IMR-90 (cell line): ENCODE measurements around the gene RFX3. TPM values are rescaled to one million over a fixed set of nuclear protein-coding genes. Genes with fewer than 3 reads are reported as not detected.

Experiments
- ATAC-seq: fragments of 200-7000 bp; cut with Tn5 transposase; 2 replicates; pipeline ENCODE4 v1.9.1; 2020; ENCODE audit warnings: low read depth, mild to moderate bottlenecking, moderate library complexity
- BruUV-seq: library from RNA; stranded (reverse); fragments of 400-500 nt; replicated peaks from 2 replicates; lab custom pipeline; 2021; lab: Mats Ljungman, UMichigan
- CTCF ChIA-PET: fragments of 300-600 bp; formaldehyde crosslinking; extraction: SDS; loops from one replicate; lab custom pipeline; 2021; ENCODE audit warnings: antibody characterized with exemption; lab: Yijun Ruan, JAX
- POLR2A ChIA-PET: fragments of 300-600 bp; sonication (Branson Sonifier 250); formaldehyde crosslinking; loops from one replicate; lab custom pipeline; 2022; ENCODE audit warnings: antibody characterized with exemption; ENCODE audit not compliant: unreplicated experiment; lab: Charles Lee
- DNase-seq: peaks from one replicate; pipeline ENCODE4 v3.0.0; 2013
- H2AFZ ChIP-seq: replicated peaks from 2 replicates; pipeline ENCODE3; 2013; ENCODE audit warnings: low read length, mild to moderate bottlenecking; ENCODE audit not compliant: poor library complexity
- H2AK5ac ChIP-seq: 2 replicates; pipeline ENCODE4 v1.6.1; 2013; ENCODE audit warnings: low read depth, low read length, inconsistent platforms
- H2AK9ac ChIP-seq: replicated peaks from 2 replicates; pipeline ENCODE3; 2013; ENCODE audit warnings: mild to moderate bottlenecking, low read depth, low read length, moderate library complexity; ENCODE audit not compliant: poor library complexity
- H2BK120ac ChIP-seq: 2 replicates; pipeline ENCODE4 v1.6.1; 2013; ENCODE audit warnings: low read depth, low read length, inconsistent platforms
- H2BK15ac ChIP-seq: 3 replicates; pipeline ENCODE4 v1.6.1; 2013; ENCODE audit warnings: low read depth, low read length, inconsistent platforms
- H2BK20ac ChIP-seq: 2 replicates; pipeline ENCODE4 v1.6.1; 2013; ENCODE audit warnings: low read depth, mild to moderate bottlenecking, inconsistent platforms, low read length, moderate library complexity
- H2BK5ac ChIP-seq: 2 replicates; pipeline ENCODE4 v1.6.1; 2013; ENCODE audit warnings: mild to moderate bottlenecking, low read depth, low read length, inconsistent platforms; ENCODE audit not compliant: poor library complexity, severe bottlenecking
- H3K14ac ChIP-seq: replicated peaks from 2 replicates; pipeline ENCODE4 v1.6.1; 2013; ENCODE audit warnings: low read depth, low read length, inconsistent platforms
- H3K18ac ChIP-seq: 2 replicates; pipeline ENCODE4 v1.6.1; 2013; ENCODE audit warnings: low read depth, low read length, control low read depth
- H3K23ac ChIP-seq: 2 replicates; pipeline ENCODE4 v1.6.1; 2013; ENCODE audit warnings: low read depth, low read length, inconsistent platforms
- H3K27ac ChIP-seq: 2 replicates; pipeline ENCODE4 v1.5.1; 2013; ENCODE audit warnings: mild to moderate bottlenecking, control low read depth, low read length; ENCODE audit not compliant: insufficient read depth
- H3K27me3 ChIP-seq: 2 replicates; pipeline ENCODE4 v1.6.1; 2013; ENCODE audit warnings: low read length; ENCODE audit not compliant: control insufficient read depth, insufficient read depth
- H3K36me3 ChIP-seq: 2 replicates; pipeline ENCODE4 v1.6.1; 2013; ENCODE audit warnings: low read length, mixed read lengths; ENCODE audit not compliant: control insufficient read depth, insufficient read depth
- H3K4ac ChIP-seq: 2 replicates; pipeline ENCODE4 v1.6.1; 2013; ENCODE audit warnings: low read depth, low read length, inconsistent platforms
- H3K4me1 ChIP-seq: 2 replicates; pipeline ENCODE4 v1.6.1; 2013; ENCODE audit warnings: low read length, mixed read lengths; ENCODE audit not compliant: control insufficient read depth, insufficient read depth
- H3K4me2 ChIP-seq: 2 replicates; pipeline ENCODE4 v1.6.1; 2013; ENCODE audit warnings: low read depth, mild to moderate bottlenecking, control low read depth, low read length, moderate library complexity
- H3K4me3 ChIP-seq: 2 replicates; pipeline ENCODE4 v1.5.1; 2013; ENCODE audit warnings: low read depth, mild to moderate bottlenecking, control low read depth, low read length, moderate library complexity; ENCODE audit not compliant: insufficient read depth
- H3K56ac ChIP-seq: 2 replicates; pipeline ENCODE4 v1.6.1; 2013; ENCODE audit warnings: low read length, inconsistent platforms; ENCODE audit not compliant: insufficient read depth; ENCODE audit errors: extremely low read depth
- H3K79me1 ChIP-seq, 2 experiments: 2 replicates each; pipeline ENCODE4 v1.6.1; 2013; ENCODE audit warnings: low read length in 2 of 2, inconsistent platforms in 1 of 2, low read depth in 1 of 2
- H3K9ac ChIP-seq: 2 replicates; pipeline ENCODE4 v1.6.1; 2013; ENCODE audit warnings: low read depth, low read length, control low read depth
- H3K9me1 ChIP-seq: 2 replicates; pipeline ENCODE4 v1.6.1; 2013; ENCODE audit warnings: low read length, inconsistent platforms; ENCODE audit not compliant: insufficient read depth
- H3K9me3 ChIP-seq: 2 replicates; pipeline ENCODE4 v1.6.1; 2013; ENCODE audit warnings: low read length; ENCODE audit not compliant: control insufficient read depth, insufficient read depth
- H4K20me1 ChIP-seq: 2 replicates; pipeline ENCODE4 v1.6.1; 2013; ENCODE audit warnings: low read length, inconsistent platforms; ENCODE audit not compliant: insufficient read depth
- H4K5ac ChIP-seq: 2 replicates; pipeline ENCODE4 v1.6.1; 2013; ENCODE audit warnings: mild to moderate bottlenecking, low read depth, low read length, control low read depth
- H4K8ac ChIP-seq, 2 experiments: 2 replicates each; pipeline ENCODE4 v1.6.1; 2013; ENCODE audit warnings: low read depth in 2 of 2, low read length in 2 of 2, control low read depth in 1 of 2, inconsistent platforms in 1 of 2
- H4K91ac ChIP-seq: 2 replicates; pipeline ENCODE4 v1.6.1; 2013; ENCODE audit warnings: low read depth, low read length, inconsistent platforms; ENCODE audit not compliant: insufficient read depth
- BHLHE40 ChIP-seq: fragments of 150-350 bp; IDR thresholded peaks from 2 replicates; pipeline ENCODE4 v1.6.1; 2016; ENCODE audit warnings: mild to moderate bottlenecking, low read depth, low read length
- CEBPB ChIP-seq: IDR thresholded peaks from 2 replicates; pipeline ENCODE4 v1.6.1; 2012; ENCODE audit warnings: low read depth, low read length, improper control_type of control experiment
- CTCF ChIP-seq: conservative IDR thresholded peaks from 2 replicates; pipeline ENCODE4 v1.5.1; 2012; ENCODE audit warnings: mild to moderate bottlenecking, low read depth, low read length, improper control_type of control experiment
- MAZ ChIP-seq: IDR thresholded peaks from 2 replicates; pipeline ENCODE4 v1.6.1; 2012; ENCODE audit warnings: low read depth, mild to moderate bottlenecking, low read length, improper control_type of control experiment, moderate library complexity, borderline replicate concordance
- NFE2L2 ChIP-seq: fragments of 150-350 bp; IDR thresholded peaks from 2 replicates; pipeline ENCODE4 v1.6.1; 2016; ENCODE audit warnings: low read depth, mild to moderate bottlenecking, low read length
- POLR2A ChIP-seq: IDR thresholded peaks from 2 replicates; pipeline ENCODE4 v1.6.1; 2012; ENCODE audit warnings: mild to moderate bottlenecking, low read depth, low read length
- RAD21 ChIP-seq: IDR thresholded peaks from 2 replicates; pipeline ENCODE4 v1.6.1; 2012; ENCODE audit warnings: low read length, improper control_type of control experiment
- WGBS, 2 experiments: methylation state at CpG; one replicate each; pipeline versions ENCODE4 v1.1.5 to v1.1.7; 2013; ENCODE audit warnings: missing lambda C conversion rate in 2 of 2; ENCODE audit not compliant: insufficient read length in 1 of 2; ENCODE audit errors: extremely low coverage in 2 of 2; 5-methylcytosine and 5-hydroxymethylcytosine counted together
- dilution Hi-C: fragments of 300-500 bp; cut with HindIII; formaldehyde crosslinking; loops from one replicate; pipeline ENCODE4 v1.14.3; 2018; ENCODE audit warnings: low sequenced_read_pairs; ENCODE audit not compliant: unreplicated experiment
- in situ Hi-C: fragments of 300-500 bp; cut with MboI; formaldehyde crosslinking; loops from 3 replicates; pipeline ENCODE4 v1.14.3; 2019; ENCODE audit warnings: low sequenced_read_pairs, inconsistent platforms, mixed read lengths
- intact Hi-C: fragments of 100-400 bp; cut with micrococcal nuclease; formaldehyde crosslinking; loops from 2 replicates; pipeline ENCODE4 v1.10.0; 2022
- polyA plus RNA-seq, 3 experiments: library from polyadenylated mRNA; depleted of rRNA; stranded (reverse); fragments of >200 nt; gene quantifications; 2 replicates each; pipeline ENCODE4 v1.2.3, GENCODE V29; 2012; ENCODE audit warnings: low replicate concordance in 1 of 3
- total RNA-seq: library from RNA; depleted of rRNA; stranded (reverse); fragments of >200 nt; gene quantifications from 2 replicates; pipeline ENCODE4 v1.2.3, GENCODE V29; 2012
- TF ChIP-seq, protein P1 (sequence below): fragments of 150-350 bp; IDR thresholded peaks from 2 replicates; pipeline ENCODE4 v1.6.1; 2017; ENCODE audit warnings: mild to moderate bottlenecking, antibody characterized with exemption, low read length, low read depth

The RFX3 gene
- total and polyA plus RNA-seq, 2 of the 4 experiments (the other 2 are of a cell fraction) = 1.7 to 2.7 TPM

DNA sequence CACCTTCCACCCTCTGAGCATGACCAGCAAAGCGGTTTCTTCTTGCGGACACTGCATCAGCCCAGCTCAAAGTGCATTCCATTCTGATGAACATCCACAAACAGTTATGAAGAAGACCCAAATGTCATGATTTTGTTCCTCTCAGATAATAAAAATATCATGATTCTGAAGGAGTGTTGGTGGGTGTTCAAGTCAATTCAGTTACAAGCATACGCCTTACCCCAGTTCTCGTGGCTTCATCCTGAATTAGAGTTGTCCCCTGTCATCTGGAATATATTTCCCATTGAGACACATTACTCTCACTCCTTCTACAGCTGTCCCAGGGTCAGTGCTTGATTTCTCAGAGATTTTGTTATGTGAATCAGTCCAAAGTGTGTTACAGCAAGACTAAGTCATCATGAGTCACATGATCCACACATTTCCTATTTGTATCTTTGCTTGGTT is 325.4 kb downstream of the RFX3 start:
- in situ Hi-C loops = no loop called here

More for the DNA sequence above, 325.4 kb downstream of the RFX3 start:
- POLR2A ChIA-PET = no interaction called here
- no peaks in the 10 kb centered on the region for H4K20me1 ChIP-seq
- H2BK120ac ChIP-seq = no peak overlapping the region
- no CpG with 5 or more reads among the region's 4 CpGs for WGBS, 2 experiments
- H3K9ac ChIP-seq = no peak overlapping the region
- intact Hi-C loops (no loop called here), dilution Hi-C loops (no loop called here)
- H3K4ac ChIP-seq = no peak overlapping the region
- H3K14ac ChIP-seq = no peak overlapping the region
- H2AFZ ChIP-seq = no peak overlapping the region
- CTCF ChIA-PET = no interaction called here
- H3K36me3 ChIP-seq = no peaks in the 10 kb centered on the region
- no peak overlapping the region for H3K56ac ChIP-seq
- no peak overlapping the region for H2AK5ac ChIP-seq
- H3K9me3 ChIP-seq = no peaks in the 10 kb centered on the region
- no peak overlapping the region for H2AK9ac ChIP-seq
- no TSS peak for BruUV-seq
- peak; percentile 80 for DNase-seq
- H2BK15ac ChIP-seq = no peak overlapping the region
- no peak overlapping the region for H4K5ac ChIP-seq
- peak overlapping the region; percentile 68; the same call in 1 of the 2 replicates for H3K4me2 ChIP-seq
- no peak overlapping the region for H4K91ac ChIP-seq
- H3K27ac ChIP-seq = no peak overlapping the region
- H3K27me3 ChIP-seq = no peaks in the 10 kb centered on the region
- no peak overlapping the region for H4K8ac ChIP-seq
- H3K18ac ChIP-seq = no peak overlapping the region
- H3K23ac ChIP-seq = no peak overlapping the region
- H2BK5ac ChIP-seq = no peak overlapping the region
- no peak overlapping the region for H2BK20ac ChIP-seq
- H3K9me1 ChIP-seq = no peaks in the 10 kb centered on the region
- ATAC-seq = peak; percentile 85
- no peaks in the 10 kb centered on the region for H3K79me1 ChIP-seq
- TF ChIP-seq CEBPB = peak; percentile 41; the same call in 1 of the 2 replicates
- TF ChIP-seq, protein P1, sequence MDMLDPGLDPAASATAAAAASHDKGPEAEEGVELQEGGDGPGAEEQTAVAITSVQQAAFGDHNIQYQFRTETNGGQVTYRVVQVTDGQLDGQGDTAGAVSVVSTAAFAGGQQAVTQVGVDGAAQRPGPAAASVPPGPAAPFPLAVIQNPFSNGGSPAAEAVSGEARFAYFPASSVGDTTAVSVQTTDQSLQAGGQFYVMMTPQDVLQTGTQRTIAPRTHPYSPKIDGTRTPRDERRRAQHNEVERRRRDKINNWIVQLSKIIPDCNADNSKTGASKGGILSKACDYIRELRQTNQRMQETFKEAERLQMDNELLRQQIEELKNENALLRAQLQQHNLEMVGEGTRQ = peak; percentile 67; the same call in 1 of the 2 replicates
- TF ChIP-seq POLR2A = no peak
- TF ChIP-seq MAZ = no peak
- TF ChIP-seq NFE2L2 = no peak
- TF ChIP-seq RAD21 = no peak
- no peak for TF ChIP-seq CTCF
- 0 out of 2 replicates have a peak, but pooled peaks have one; percentile 7 for TF ChIP-seq BHLHE40
- H3K4me3 ChIP-seq = no peak overlapping the region
- no peaks in the 10 kb centered on the region; the same call in 1 of the 2 replicates for H3K4me1 ChIP-seq
